Loucy (cell line): Measurements from ENCODE around the gene PLA2G5.

Experiments used
- H2AFZ ChIP-seq: fragments of 200-600 bp; sonication (generic); 2 replicates; pipeline ENCODE4 v1.6.0; 2016; ENCODE audit warnings: antibody characterized with exemption, mild to moderate bottlenecking, low read length, moderate library complexity
- H3F3A ChIP-seq: fragments of 200-600 bp; 2 replicates; pipeline ENCODE4 v1.6.0; 2016; ENCODE audit warnings: antibody characterized with exemption, low read depth, mild to moderate bottlenecking
- H3K27me3 ChIP-seq: fragments of 200-600 bp; sonication (generic); 2 replicates; pipeline ENCODE4 v1.6.1; 2014; ENCODE audit warnings: low read length, mild to moderate bottlenecking; ENCODE audit not compliant: insufficient read depth, poor library complexity, severe bottlenecking
- H3K36me3 ChIP-seq: fragments of 200-600 bp; sonication (generic); 2 replicates; pipeline ENCODE4 v1.6.1; 2016; ENCODE audit warnings: low read length; ENCODE audit not compliant: insufficient read depth
- H3K4me1 ChIP-seq: fragments of 200-600 bp; sonication (generic); 2 replicates; pipeline ENCODE4 v1.5.1; 2014; ENCODE audit warnings: low read length, mild to moderate bottlenecking; ENCODE audit not compliant: insufficient read depth, poor library complexity, severe bottlenecking
- H3K4me2 ChIP-seq: fragments of 200-600 bp; sonication (generic); 2 replicates; pipeline ENCODE4 v1.6.0; 2014; ENCODE audit warnings: antibody characterized with exemption, low read length, low read depth, mild to moderate bottlenecking; ENCODE audit not compliant: poor library complexity, severe bottlenecking
- H3K4me3 ChIP-seq: fragments of 200-600 bp; sonication (generic); 2 replicates; pipeline ENCODE4 v1.5.1; 2014; ENCODE audit warnings: low read length, mild to moderate bottlenecking, mixed read lengths; ENCODE audit not compliant: poor library complexity, severe bottlenecking
- H3K79me2 ChIP-seq: fragments of 200-600 bp; sonication (generic); 2 replicates; pipeline ENCODE4 v1.6.1; 2014; ENCODE audit warnings: low read length; ENCODE audit not compliant: insufficient read depth
- H3K9ac ChIP-seq: fragments of 200-600 bp; sonication (generic); 2 replicates; pipeline ENCODE4 v1.6.0; 2014; ENCODE audit warnings: mild to moderate bottlenecking, low read depth, low read length, moderate library complexity; ENCODE audit not compliant: poor library complexity, severe bottlenecking
- H3K9me2 ChIP-seq: fragments of 200-600 bp; sonication (generic); replicated peaks from 2 replicates; pipeline ENCODE4 v1.6.1; 2016; ENCODE audit warnings: low read depth, low read length, mixed read lengths
- H3K9me3 ChIP-seq: fragments of 200-600 bp; sonication (generic); 2 replicates; pipeline ENCODE4 v1.6.1; 2014; ENCODE audit warnings: mild to moderate bottlenecking, antibody characterized with exemption, low read length, low read depth; ENCODE audit not compliant: insufficient read depth
- H4K20me1 ChIP-seq: fragments of 200-600 bp; sonication (generic); 2 replicates; pipeline ENCODE4 v1.6.0; 2014; ENCODE audit warnings: antibody characterized with exemption, low read length, mild to moderate bottlenecking; ENCODE audit not compliant: insufficient read depth, poor library complexity, severe bottlenecking
- CTCF ChIP-seq: fragments of 200-600 bp; sonication (generic); conservative IDR thresholded peaks from 2 replicates; pipeline ENCODE4 v1.5.1; 2014; ENCODE audit warnings: mild to moderate bottlenecking, antibody characterized with exemption, low read length
- EZH2phosphoT487 ChIP-seq: fragments of 200-600 bp; IDR thresholded peaks from 2 replicates; pipeline ENCODE4 v1.6.1; 2018; ENCODE audit warnings: antibody characterized with exemption, mild to moderate bottlenecking, moderate library complexity, borderline replicate concordance

Gene PLA2G5

DNA sequence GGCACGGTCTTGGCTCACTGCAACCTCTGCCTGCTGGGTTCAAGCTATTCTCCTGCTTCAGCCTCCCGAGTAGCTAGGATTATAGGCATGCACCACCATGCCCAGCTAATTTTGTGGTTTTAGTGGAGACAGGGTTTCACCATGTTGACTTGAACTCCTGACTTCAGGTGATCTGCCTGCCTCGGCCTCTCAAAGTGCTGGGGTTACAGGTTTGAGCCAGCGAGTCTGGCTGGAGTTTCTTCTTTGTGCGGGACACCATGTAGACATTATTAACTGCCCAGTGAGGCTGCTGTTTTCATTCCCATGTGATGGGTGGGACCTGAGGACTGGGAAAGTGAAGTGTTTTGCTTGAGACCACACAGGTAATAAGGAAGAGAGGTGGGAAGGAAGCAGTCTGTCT is 23.3 kb downstream of the PLA2G5 start:
- Histone ChIP-seq H3K4me2 (no peak overlapping the region), H3K27me3 (no peaks in the 10 kb centered on the region), H3K9ac (no peak overlapping the region), H3K36me3 (no peaks in the 10 kb centered on the region), H3K4me1 (no peaks in the 10 kb centered on the region), H2AFZ (no peak overlapping the region), H3K4me3 (no peak overlapping the region), H3K9me2 (no peaks in the 10 kb centered on the region), H3K9me3 (no peaks in the 10 kb centered on the region), H4K20me1 (no peaks in the 10 kb centered on the region), H3F3A (no peaks in the 10 kb centered on the region), H3K79me2 (no peaks in the 10 kb centered on the region)
- TF ChIP-seq CTCF (no peak), EZH2phosphoT487 (no peak)

GRCh38 chr1:20093940-20094391 is 24.0 kb downstream of the PLA2G5 start:
- Histone ChIP-seq H3K27me3 (no peaks in the 10 kb centered on the region), H3K79me2 (no peaks in the 10 kb centered on the region), H4K20me1 (no peaks in the 10 kb centered on the region), H3K9me3 (no peaks in the 10 kb centered on the region), H2AFZ (no peak overlapping the region), H3K9ac (no peak overlapping the region), H3F3A (no peaks in the 10 kb centered on the region), H3K4me2 (no peak overlapping the region), H3K9me2 (no peaks in the 10 kb centered on the region), H3K36me3 (no peaks in the 10 kb centered on the region), H3K4me1 (no peaks in the 10 kb centered on the region), H3K4me3 (no peak overlapping the region)
- TF ChIP-seq EZH2phosphoT487, result no peak
- no peak for TF ChIP-seq CTCF

- no peaks in the 10 kb centered on the region for H3K9me3 ChIP-seq
- no peak overlapping the region for H3K4me3 ChIP-seq
- H3K79me2 ChIP-seq, result no peaks in the 10 kb centered on the region
- H3F3A ChIP-seq, result no peaks in the 10 kb centered on the region
- TF ChIP-seq CTCF, result no peak
- no peak for TF ChIP-seq EZH2phosphoT487
- no peaks in the 10 kb centered on the region for H3K4me1 ChIP-seq
- H3K36me3 ChIP-seq, result no peaks in the 10 kb centered on the region
- no peak overlapping the region for H3K4me2 ChIP-seq
- H3K9me2 ChIP-seq, result no peaks in the 10 kb centered on the region
- no peaks in the 10 kb centered on the region for H4K20me1 ChIP-seq
- H3K9ac ChIP-seq, result no peak overlapping the region
- no peaks in the 10 kb centered on the region for H3K27me3 ChIP-seq
- H2AFZ ChIP-seq, result no peak overlapping the region
Measured at GRCh38 chr1:20095564-20096434, 25.8 kb downstream of the PLA2G5 start.
